HL-60 (cell line): ENCODE results near the gene HSBP1L1.

Experiments
- DNase-seq, 2 experiments: peaks; one replicate each; pipeline ENCODE4 v3.0.0-alpha.2; 2010 to 2020; ENCODE audit warnings: low read depth in 1 of 2, low spot score in 1 of 2
- H3K27ac ChIP-seq: fragments of 250-450 bp; sonication (Bioruptor Pico); replicated peaks from 2 replicates; pipeline ENCODE4 v1.5.1; 2020; ENCODE audit warnings: mild to moderate bottlenecking, moderate library complexity
- H3K27me3 ChIP-seq: fragments of 250-450 bp; sonication (Bioruptor Pico); 2 replicates; pipeline ENCODE4 v1.5.1; 2021; ENCODE audit warnings: mild to moderate bottlenecking, moderate library complexity; ENCODE audit not compliant: insufficient read depth, poor library complexity, severe bottlenecking
- H3K4me3 ChIP-seq: replicated peaks from 2 replicates; pipeline ENCODE4 v1.5.1; 2011; ENCODE audit warnings: mild to moderate bottlenecking, control low read depth, low read length; ENCODE audit not compliant: insufficient read depth
- CTCF ChIP-seq: IDR thresholded peaks from one replicate; pipeline ENCODE4 v1.5.1; 2011; ENCODE audit warnings: low read length, control low read depth, inconsistent platforms; ENCODE audit not compliant: insufficient read depth
- GABPA ChIP-seq: IDR thresholded peaks from 2 replicates; pipeline ENCODE4 v1.6.1; 2012; ENCODE audit warnings: low read depth
- POLR2AphosphoS5 ChIP-seq: IDR thresholded peaks from 2 replicates; pipeline ENCODE4 v1.6.1; 2012; ENCODE audit warnings: low read depth
- REST ChIP-seq: IDR thresholded peaks from 2 replicates; pipeline ENCODE4 v1.6.1; 2012; ENCODE audit warnings: low read depth; ENCODE audit not compliant: insufficient replicate concordance
- SPI1 ChIP-seq: IDR thresholded peaks from 2 replicates; pipeline ENCODE4 v1.6.1; 2012; ENCODE audit warnings: low read depth, mild to moderate bottlenecking, borderline replicate concordance

Gene HSBP1L1

GRCh38 chr18:79922971-79923411 is 41.5 kb upstream of the HSBP1L1 start:
- Histone ChIP-seq H3K4me3 (no peak overlapping the region), H3K27ac (no peak overlapping the region), H3K27me3 (no peaks in the 10 kb centered on the region)
- DNase-seq = no peak
- TF ChIP-seq REST = no peak
- TF ChIP-seq SPI1 = no peak
- TF ChIP-seq POLR2AphosphoS5 = no peak
- TF ChIP-seq CTCF = no peak

GRCh38 chr18:79923896-79924585 is 40.4 kb upstream of the HSBP1L1 start:
- no peak for DNase-seq
- H3K27me3 ChIP-seq = no peaks in the 10 kb centered on the region
- TF ChIP-seq SPI1 = no peak
- no peak for TF ChIP-seq CTCF
- no peak for TF ChIP-seq REST
- no peak for TF ChIP-seq GABPA
- no peak for TF ChIP-seq POLR2AphosphoS5
- no peak overlapping the region for H3K27ac ChIP-seq
- no peak overlapping the region for H3K4me3 ChIP-seq

- Histone ChIP-seq H3K27ac (no peak overlapping the region), H3K27me3 (no peaks in the 10 kb centered on the region), H3K4me3 (no peak overlapping the region)
- DNase-seq = no peak
- TF ChIP-seq SPI1 = no peak
- no peak for TF ChIP-seq REST
These were observed 39.4 kb upstream of the HSBP1L1 start for GRCh38 chr18:79924814-79925731.
